HepG2 (cell line): ENCODE results near the gene UBE2E1. TPM values are rescaled to one million over a fixed set of nuclear protein-coding genes. Genes with fewer than 3 reads are reported as not detected.

Experiments used
- ATAC-seq: fragments of 200-7000 bp; cut with Tn5 transposase; 3 replicates; pipeline ENCODE4 v1.9.1; 2020; ENCODE audit warnings: mild to moderate bottlenecking, moderate library complexity
- BruUV-seq: library from RNA; stranded (reverse); fragments of 400-500 nt; replicated peaks from 2 replicates; lab custom pipeline; 2021; lab: Mats Ljungman, UMichigan
- CTCF ChIA-PET: fragments of 300-600 bp; formaldehyde crosslinking; extraction: SDS; loops from one replicate; lab custom pipeline; 2021; ENCODE audit warnings: low total read pairs, inconsistent platforms, low intra/inter-chr PET ratio; lab: Yijun Ruan, JAX
- POLR2A ChIA-PET: fragments of 350-600 bp; sonication (Branson Sonifier 250); formaldehyde crosslinking; loops from one replicate; lab custom pipeline; 2020; ENCODE audit warnings: antibody characterized with exemption, inconsistent platforms; lab: Yijun Ruan, JAX
- DNase-seq: peaks from one replicate; pipeline ENCODE4 v3.0.0-alpha.2; 2015; ENCODE audit warnings: low spot score
- FAIRE-seq: peaks from 3 replicates; lab custom pipeline; 2011; peaks lifted over from hg19 to GRCh38; lab: Jason Lieb, UNC
- H2AFZ ChIP-seq: one replicate; pipeline ENCODE4 v1.6.1; 2011; ENCODE audit warnings: low read length, inconsistent platforms
- H3K27ac ChIP-seq: fragments of 300-600 bp; 3 replicates; pipeline ENCODE4 v1.8.0; 2011; ENCODE audit warnings: mixed run types, mild to moderate bottlenecking, mixed read lengths, low read length, inconsistent platforms; ENCODE audit not compliant: insufficient read depth; ENCODE audit errors: extremely low read length
- H3K27me3 ChIP-seq, 2 experiments: fragments of 200-600 bp in 1 of 2; 2 replicates in 1 of 2; 3 replicates in 1 of 2; pipeline versions ENCODE4 v1.6.0 to v1.8.0; 2011; ENCODE audit warnings: low read length in 2 of 2, mild to moderate bottlenecking in 2 of 2, moderate library complexity in 2 of 2, inconsistent platforms in 1 of 2; ENCODE audit not compliant: insufficient read depth in 2 of 2, control insufficient read depth in 1 of 2
- H3K36me3 ChIP-seq, 2 experiments: fragments of 200-600 bp in 1 of 2; replicated peaks in 1 of 2; 2 replicates in 1 of 2; 3 replicates in 1 of 2; pipeline versions ENCODE4 v1.5.1 to v1.8.0; 2011; ENCODE audit warnings: low read length in 2 of 2, inconsistent platforms in 1 of 2; ENCODE audit not compliant: insufficient read depth in 2 of 2, control insufficient read depth in 1 of 2
- H3K4me1 ChIP-seq: 2 replicates; pipeline ENCODE4 v1.5.1; 2012; ENCODE audit warnings: low read length, inconsistent platforms; ENCODE audit not compliant: insufficient read depth
- H3K4me2 ChIP-seq: 2 replicates; pipeline ENCODE4 v1.6.0; 2011; ENCODE audit warnings: low read depth, low read length, inconsistent platforms
- H3K4me3 ChIP-seq, 3 experiments: fragments of 200-600 bp in 1 of 3; sonication (generic), shearing (Covaris generic) in 1 of 3; replicated peaks in 1 of 3; 2 replicates each; pipeline ENCODE4 v1.5.1; 2011 to 2016; ENCODE audit warnings: low read length in 3 of 3, inconsistent platforms in 2 of 3, low read depth in 2 of 3, mild to moderate bottlenecking in 2 of 3, control low read depth in 1 of 3, mixed read lengths in 1 of 3; ENCODE audit not compliant: insufficient read depth in 1 of 3
- H3K79me2 ChIP-seq: one replicate; pipeline ENCODE4 v1.6.1; 2011; ENCODE audit warnings: low read length, inconsistent platforms; ENCODE audit not compliant: insufficient read depth
- H3K9ac ChIP-seq: 2 replicates; pipeline ENCODE4 v1.6.0; 2011; ENCODE audit warnings: mild to moderate bottlenecking, low read depth, low read length, inconsistent platforms; ENCODE audit not compliant: insufficient read depth
- H3K9me3 ChIP-seq: 2 replicates; pipeline ENCODE4 v1.5.1; 2012; ENCODE audit warnings: mild to moderate bottlenecking, low read length
- H4K20me1 ChIP-seq: 2 replicates; pipeline ENCODE4 v1.6.0; 2011; ENCODE audit warnings: inconsistent platforms, mild to moderate bottlenecking, low read length, moderate library complexity; ENCODE audit not compliant: insufficient read depth
- DNMT3B ChIP-seq: conservative IDR thresholded peaks from 2 replicates; pipeline ENCODE4 v1.6.1; 2016; ENCODE audit warnings: missing biosample characterization, control low read depth
- DRAP1 ChIP-seq: IDR thresholded peaks from 2 replicates; pipeline ENCODE4 v1.6.1; 2016; ENCODE audit warnings: missing genetic modification reagents, missing compliant biosample characterization
- ETV5 ChIP-seq: IDR thresholded peaks from 2 replicates; pipeline ENCODE4 v1.6.1; 2018; ENCODE audit warnings: missing biosample characterization, missing genetic modification reagents, inconsistent platforms, borderline replicate concordance
- FOSL1 ChIP-seq: sonication (generic); formaldehyde crosslinking; IDR thresholded peaks from 2 replicates; pipeline ENCODE4 v1.9.0; 2021; ENCODE audit warnings: missing genetic modification reagents, borderline replicate concordance
- FOXO4 ChIP-seq: sonication (generic); formaldehyde crosslinking; conservative IDR thresholded peaks from 2 replicates; pipeline ENCODE4 v1.8.1; 2023; ENCODE audit warnings: missing genetic modification reagents
- GABPA ChIP-seq, 2 experiments: IDR thresholded peaks; 2 replicates each; pipeline ENCODE4 v1.6.1; 2011 to 2016; ENCODE audit warnings: low read depth in 2 of 2, low read length in 1 of 2, missing biosample characterization in 1 of 2, missing genetic modification characterization in 1 of 2
- GPN1 ChIP-seq: sonication (generic); formaldehyde crosslinking; IDR thresholded peaks from 2 replicates; pipeline ENCODE4 v1.5.1; 2020; ENCODE audit warnings: missing genetic modification reagents, borderline replicate concordance
- JUNB ChIP-seq: sonication (generic); formaldehyde crosslinking; IDR thresholded peaks from 2 replicates; pipeline ENCODE4 v1.8.0; 2022; ENCODE audit warnings: missing genetic modification reagents, mild to moderate bottlenecking, borderline replicate concordance
- KLF15 ChIP-seq: sonication (generic); formaldehyde crosslinking; IDR thresholded peaks from 2 replicates; pipeline ENCODE4 v1.8.1; 2023; ENCODE audit warnings: borderline replicate concordance, mild to moderate bottlenecking, inconsistent platforms, missing genetic modification reagents, mixed read lengths
- NFE2 ChIP-seq: sonication (generic); formaldehyde crosslinking; IDR thresholded peaks from 2 replicates; pipeline ENCODE4 v1.4.0; 2020; ENCODE audit warnings: missing genetic modification reagents
- PAX8 ChIP-seq: sonication (generic); formaldehyde crosslinking; IDR thresholded peaks from 2 replicates; pipeline ENCODE4 v1.8.0; 2022; ENCODE audit warnings: mild to moderate bottlenecking, missing genetic modification reagents, borderline replicate concordance
- ZNF468 ChIP-seq: sonication (generic); formaldehyde crosslinking; IDR thresholded peaks from 2 replicates; pipeline ENCODE4 v1.8.0; 2022; ENCODE audit warnings: mild to moderate bottlenecking, moderate library complexity, missing genetic modification reagents
- ZNF562 ChIP-seq: sonication (generic); formaldehyde crosslinking; IDR thresholded peaks from 2 replicates; pipeline ENCODE4 v1.8.0; 2022; ENCODE audit warnings: missing genetic modification reagents, borderline replicate concordance
- ZNF672 ChIP-seq: sonication (generic); formaldehyde crosslinking; IDR thresholded peaks from 2 replicates; pipeline ENCODE4 v1.8.1; 2022; ENCODE audit warnings: missing genetic modification reagents
- ZNF800 ChIP-seq: sonication (generic); formaldehyde crosslinking; IDR thresholded peaks from 2 replicates; pipeline ENCODE4 v1.4.0; 2020; ENCODE audit warnings: missing genetic modification reagents
- WGBS: methylation state at CpG from one replicate; pipeline ENCODE4 v1.1.6; 2017; ENCODE audit warnings: low lambda C conversion rate; 5-methylcytosine and 5-hydroxymethylcytosine counted together
- in situ Hi-C: cut with HindIII; loops from 2 replicates; pipeline ENCODE4 v1.10.0; 2017; ENCODE audit warnings: low pct_unique_long_range_greater_than_20kb; ENCODE audit not compliant: extremely low pct_ligation_motif_present
- intact Hi-C: fragments of 100-400 bp; cut with micrococcal nuclease; formaldehyde crosslinking; loops from one replicate; pipeline ENCODE4 v1.10.0; 2022; ENCODE audit not compliant: unreplicated experiment
- polyA plus RNA-seq, 8 experiments: library from polyadenylated mRNA; depleted of rRNA in 3 of 8; stranded (reverse) in 7 of 8; unstranded in 1 of 8; fragments of >200 nt; fragmentation: Illumina TruSeq in 4 of 8; extraction: Trizol in 4 of 8; gene quantifications; 2 replicates each; pipeline versions ENCODE4 v1.2.1 to v1.2.3, GENCODE V29; 2011 to 2016; ENCODE audit warnings: low read depth in 4 of 8, missing spikeins in 1 of 8, mixed read lengths in 1 of 8; ENCODE audit not compliant: insufficient read depth in 1 of 8
- total RNA-seq, 5 experiments: library from RNA; depleted of rRNA; stranded (reverse); fragments of >200 nt; fragmentation: Illumina TruSeq; extraction: Trizol; gene quantifications; 2 replicates each; pipeline ENCODE4 v1.2.3, GENCODE V29; 2016; ENCODE audit warnings: low read depth in 1 of 5
- TF ChIP-seq, protein P1 (sequence below): IDR thresholded peaks from 2 replicates; pipeline ENCODE4 v1.6.1; 2018; ENCODE audit warnings: missing genetic modification reagents, mild to moderate bottlenecking, missing compliant biosample characterization
- TF ChIP-seq, protein P2 (sequence below): sonication (generic); formaldehyde crosslinking; conservative IDR thresholded peaks from 2 replicates; pipeline ENCODE4 v1.8.0; 2022; ENCODE audit warnings: missing genetic modification reagents

UBE2E1 gene
- total and polyA plus RNA-seq, 2 of the 13 experiments (the other 11 are each of a cell fraction or from before 2014, with no cell fraction given), result 55.4 to 61.8 TPM

GRCh38 chr3:23820888-23821287 is 15.1 kb downstream of the UBE2E1 start:
- POLR2A ChIA-PET, result no interaction called here
- in situ Hi-C loops (no loop called here), intact Hi-C loops (no loop called here)
- DNase-seq (no peak), FAIRE-seq (no peak), ATAC-seq (no peak)
- H3K27me3 ChIP-seq, result no peaks in the 10 kb centered on the region
- no peaks in the 10 kb centered on the region for H3K36me3 ChIP-seq
- no peak overlapping the region for H2AFZ ChIP-seq
- H3K27ac ChIP-seq, result no peak overlapping the region
- peaks cover 16% of the 10 kb centered on the region for H4K20me1 ChIP-seq
- CTCF ChIA-PET, result no interaction called here
- no peaks in the 10 kb centered on the region for H3K9me3 ChIP-seq
- BruUV-seq, result no TSS peak
- WGBS, result 93% methylated on average over 1 of the region's 1 CpG
- peaks cover 6% of the 10 kb centered on the region for H3K4me1 ChIP-seq
- no peak overlapping the region for H3K9ac ChIP-seq
- H3K4me2 ChIP-seq, result no peak overlapping the region
- TF ChIP-seq PAX8 (CRISPR knock-in tag) (no peak), GABPA (IDR thresholded peaks at IDR 0.05; ENCODE audit: low read depth, low read length) (no peak), GABPA (CRISPR knock-in tag; IDR thresholded peaks at IDR 0.05; ENCODE audit: low read depth) (no peak), FOSL1 (CRISPR knock-in tag) (no peak), KLF15 (CRISPR knock-in tag) (no peak), ZNF468 (no peak), DNMT3B (CRISPR knock-in tag) (no peak), ZNF672 (CRISPR knock-in tag) (no peak), JUNB (CRISPR knock-in tag) (no peak), ZNF800 (no peak), FOXO4 (CRISPR knock-in tag) (no peak), GPN1 (CRISPR knock-in tag) (no peak), DRAP1 (CRISPR knock-in tag) (no peak), ZNF562 (CRISPR knock-in tag) (no peak), ETV5 (CRISPR knock-in tag) (no peak), NFE2 (CRISPR knock-in tag) (no peak)
- TF ChIP-seq, protein P1, sequence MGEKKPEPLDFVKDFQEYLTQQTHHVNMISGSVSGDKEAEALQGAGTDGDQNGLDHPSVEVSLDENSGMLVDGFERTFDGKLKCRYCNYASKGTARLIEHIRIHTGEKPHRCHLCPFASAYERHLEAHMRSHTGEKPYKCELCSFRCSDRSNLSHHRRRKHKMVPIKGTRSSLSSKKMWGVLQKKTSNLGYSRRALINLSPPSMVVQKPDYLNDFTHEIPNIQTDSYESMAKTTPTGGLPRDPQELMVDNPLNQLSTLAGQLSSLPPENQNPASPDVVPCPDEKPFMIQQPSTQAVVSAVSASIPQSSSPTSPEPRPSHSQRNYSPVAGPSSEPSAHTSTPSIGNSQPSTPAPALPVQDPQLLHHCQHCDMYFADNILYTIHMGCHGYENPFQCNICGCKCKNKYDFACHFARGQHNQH (CRISPR knock-in tag), result no peak
- TF ChIP-seq, protein P2, sequence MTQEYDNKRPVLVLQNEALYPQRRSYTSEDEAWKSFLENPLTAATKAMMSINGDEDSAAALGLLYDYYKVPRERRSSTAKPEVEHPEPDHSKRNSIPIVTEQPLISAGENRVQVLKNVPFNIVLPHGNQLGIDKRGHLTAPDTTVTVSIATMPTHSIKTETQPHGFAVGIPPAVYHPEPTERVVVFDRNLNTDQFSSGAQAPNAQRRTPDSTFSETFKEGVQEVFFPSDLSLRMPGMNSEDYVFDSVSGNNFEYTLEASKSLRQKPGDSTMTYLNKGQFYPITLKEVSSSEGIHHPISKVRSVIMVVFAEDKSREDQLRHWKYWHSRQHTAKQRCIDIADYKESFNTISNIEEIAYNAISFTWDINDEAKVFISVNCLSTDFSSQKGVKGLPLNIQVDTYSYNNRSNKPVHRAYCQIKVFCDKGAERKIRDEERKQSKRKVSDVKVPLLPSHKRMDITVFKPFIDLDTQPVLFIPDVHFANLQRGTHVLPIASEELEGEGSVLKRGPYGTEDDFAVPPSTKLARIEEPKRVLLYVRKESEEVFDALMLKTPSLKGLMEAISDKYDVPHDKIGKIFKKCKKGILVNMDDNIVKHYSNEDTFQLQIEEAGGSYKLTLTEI (CRISPR knock-in tag), result no peak
- H3K4me3 ChIP-seq, result no peak overlapping the region
- peaks cover 58% of the 10 kb centered on the region for H3K79me2 ChIP-seq
